Skeletal muscle tissue (tissue), 4 donors: Measurements from ENCODE around the gene PDP2. TPM values are rescaled to one million over a fixed set of nuclear protein-coding genes. Genes with fewer than 3 reads are reported as not detected.

Source experiments
- H3K27ac ChIP-seq: one replicate; pipeline ENCODE4 v1.7.0; 2013; ENCODE audit warnings: mild to moderate bottlenecking, low read depth, low read length, inconsistent platforms
- H3K27me3 ChIP-seq, 3 donors: one replicate each; pipeline ENCODE4 v1.7.0; 2013; ENCODE audit warnings: low read length in 3 of 3; ENCODE audit not compliant: control insufficient read depth in 3 of 3, insufficient read depth in 3 of 3
- H3K36me3 ChIP-seq, 3 donors: one replicate each; pipeline ENCODE4 v1.7.0; 2013; ENCODE audit warnings: low read length in 3 of 3; ENCODE audit not compliant: control insufficient read depth in 3 of 3, insufficient read depth in 3 of 3
- H3K4me1 ChIP-seq, 3 donors: one replicate each; pipeline ENCODE4 v1.7.0; 2013; ENCODE audit warnings: low read length in 3 of 3, mild to moderate bottlenecking in 3 of 3; ENCODE audit not compliant: control insufficient read depth in 3 of 3, insufficient read depth in 3 of 3
- H3K4me3 ChIP-seq, 3 donors: one replicate each; pipeline ENCODE4 v1.7.0; 2013; ENCODE audit warnings: low read length in 3 of 3
- H3K9ac ChIP-seq, 3 donors: one replicate each; pipeline ENCODE4 v1.7.0; 2013; ENCODE audit warnings: low read length in 3 of 3, mild to moderate bottlenecking in 3 of 3, moderate library complexity in 2 of 3, low read depth in 1 of 3
- H3K9me3 ChIP-seq, 3 donors: one replicate each; pipeline ENCODE4 v1.7.0; 2013; ENCODE audit warnings: low read length in 3 of 3; ENCODE audit not compliant: control insufficient read depth in 3 of 3
- total RNA-seq: library from RNA; depleted of rRNA; stranded (reverse); fragments of >200 nt; gene quantifications from one replicate; pipeline ENCODE4 v1.2.3, GENCODE V29; 2014
- donor health status: Osteomylitis.

The PDP2 gene, protein sequence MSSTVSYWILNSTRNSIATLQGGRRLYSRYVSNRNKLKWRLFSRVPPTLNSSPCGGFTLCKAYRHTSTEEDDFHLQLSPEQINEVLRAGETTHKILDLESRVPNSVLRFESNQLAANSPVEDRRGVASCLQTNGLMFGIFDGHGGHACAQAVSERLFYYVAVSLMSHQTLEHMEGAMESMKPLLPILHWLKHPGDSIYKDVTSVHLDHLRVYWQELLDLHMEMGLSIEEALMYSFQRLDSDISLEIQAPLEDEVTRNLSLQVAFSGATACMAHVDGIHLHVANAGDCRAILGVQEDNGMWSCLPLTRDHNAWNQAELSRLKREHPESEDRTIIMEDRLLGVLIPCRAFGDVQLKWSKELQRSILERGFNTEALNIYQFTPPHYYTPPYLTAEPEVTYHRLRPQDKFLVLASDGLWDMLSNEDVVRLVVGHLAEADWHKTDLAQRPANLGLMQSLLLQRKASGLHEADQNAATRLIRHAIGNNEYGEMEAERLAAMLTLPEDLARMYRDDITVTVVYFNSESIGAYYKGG
- total RNA-seq: 2.6 TPM

DNA sequence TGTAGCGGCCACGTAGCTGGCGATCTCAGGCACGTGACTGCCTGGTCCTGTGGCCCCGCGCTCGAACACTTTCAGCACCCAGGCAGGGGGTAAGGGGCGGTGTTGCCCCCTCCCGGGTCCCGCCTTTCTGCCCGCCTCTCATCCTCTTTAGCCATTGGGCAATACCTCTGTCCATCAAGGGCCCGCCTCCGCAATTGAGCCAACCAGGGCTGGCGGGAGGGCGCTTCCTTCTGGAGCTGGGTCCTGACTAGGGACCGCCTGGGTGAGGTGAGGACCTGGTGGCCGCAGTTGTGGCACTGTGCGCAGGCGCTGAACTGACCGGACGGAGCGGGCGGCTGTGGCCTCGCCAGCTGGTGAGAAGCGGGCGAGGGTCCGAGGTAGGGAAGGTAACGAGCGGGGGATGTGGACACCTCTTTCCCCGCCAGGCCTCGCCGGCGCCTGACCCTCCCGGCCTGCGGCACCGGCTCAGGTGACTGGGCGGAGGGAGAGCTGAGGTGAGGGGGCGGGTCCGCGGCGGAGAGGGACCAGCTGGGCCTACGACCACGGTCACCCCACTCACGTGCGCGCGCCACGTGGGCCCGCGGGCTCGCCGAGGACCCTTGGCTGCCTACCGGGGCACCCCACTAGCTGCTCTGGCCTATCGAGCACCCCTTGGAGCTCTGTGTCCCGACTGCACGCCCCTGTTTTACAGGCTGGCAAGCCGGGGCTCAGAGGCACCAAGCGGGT lies at the start of gene PDP2:
PDP2 (plus strand) TSS at position 228 of the 726 bp plus-strand sequence. CDS start 3,770 bp downstream, outside the sequence.
- H3K9me3 ChIP-seq: no peaks in the 10 kb centered on the region
- H3K4me3 ChIP-seq: peak within 1 kb of the TSS; percentile 86 to 96 (median 95)
- H3K36me3 ChIP-seq: peaks cover 11 to 13% (median 12%) of the 10 kb centered on the region in 3 donors
- peaks cover 4 to 18% (median 13%) of the 10 kb centered on the region in 3 donors for H3K4me1 ChIP-seq
- peak within 1 kb of the TSS; percentile 41 for H3K27ac ChIP-seq
- H3K27me3 ChIP-seq: no peaks in the 10 kb centered on the region
- H3K9ac ChIP-seq: peak within 1 kb of the TSS; percentile 83 to 92 (median 89)

DNA sequence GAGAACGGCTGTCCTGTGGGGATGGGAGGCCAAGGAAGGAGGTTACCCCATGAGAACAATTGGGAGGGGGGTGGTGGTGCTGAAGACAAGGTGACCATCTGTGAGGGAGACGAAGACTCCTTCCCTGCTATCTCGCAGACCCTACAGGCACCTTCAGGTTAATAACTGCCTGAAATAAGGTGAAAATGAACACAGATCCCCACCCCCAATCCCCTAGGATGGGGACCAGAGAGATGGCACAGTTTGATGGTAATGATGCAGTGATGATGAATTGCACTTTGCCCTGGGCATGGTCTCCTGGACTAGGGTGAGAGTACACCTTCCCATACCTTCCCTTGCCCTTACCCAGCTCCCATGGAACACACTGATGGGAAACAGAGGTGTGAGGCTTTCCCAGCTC lies 48.1 kb upstream of the PDP2 start:
- Histone ChIP-seq H3K9me3 (no peaks in the 10 kb centered on the region), H3K9ac (no peak overlapping the region), H3K27ac (no peak overlapping the region), H3K36me3 (peaks cover 2 to 7% (median 5%) of the 10 kb centered on the region in 3 donors), H3K27me3 (no peaks in the 10 kb centered on the region), H3K4me1 (peaks cover 8 to 12% (median 11%) of the 10 kb centered on the region in 3 donors), H3K4me3 (no peak overlapping the region)

DNA sequence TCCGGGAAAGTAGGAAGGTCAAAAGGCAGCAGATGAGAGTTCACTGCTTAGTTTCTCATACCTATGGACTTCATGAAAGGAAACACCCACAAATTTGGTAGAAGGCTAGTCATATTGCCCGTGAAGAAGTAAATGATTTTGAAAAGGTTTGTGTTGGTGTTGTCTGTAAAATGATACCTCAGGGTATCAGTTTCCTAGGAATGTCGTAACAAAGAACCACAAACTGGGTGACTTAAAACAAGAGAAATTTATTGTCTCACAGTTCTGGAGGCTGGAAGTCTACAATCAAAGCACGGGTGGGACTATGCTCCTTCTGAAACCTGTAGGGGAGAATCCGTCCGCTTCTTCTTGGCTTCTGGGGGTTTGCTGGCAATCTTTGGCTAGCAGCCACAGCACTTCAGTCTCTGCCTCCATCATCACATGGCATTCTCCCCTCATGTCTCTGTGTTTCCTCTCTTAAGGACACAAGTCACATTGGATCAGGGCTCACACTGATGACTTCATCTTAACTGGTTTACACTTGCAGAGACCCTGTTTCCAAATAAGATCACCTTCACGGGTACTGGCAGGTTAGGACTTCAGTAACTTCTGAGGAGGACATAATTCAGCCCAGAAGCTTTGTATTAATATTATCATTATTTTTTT lies 47.5 kb upstream of the PDP2 start:
- H3K4me1 ChIP-seq: peaks cover 8 to 12% (median 11%) of the 10 kb centered on the region in 3 donors
- no peaks in the 10 kb centered on the region for H3K9me3 ChIP-seq
- no peak overlapping the region for H3K9ac ChIP-seq
- no peaks in the 10 kb centered on the region for H3K27me3 ChIP-seq
- no peak overlapping the region for H3K27ac ChIP-seq
- H3K4me3 ChIP-seq: no peak overlapping the region
- H3K36me3 ChIP-seq: peaks cover 2 to 4% (median 2%) of the 10 kb centered on the region in 3 donors

DNA sequence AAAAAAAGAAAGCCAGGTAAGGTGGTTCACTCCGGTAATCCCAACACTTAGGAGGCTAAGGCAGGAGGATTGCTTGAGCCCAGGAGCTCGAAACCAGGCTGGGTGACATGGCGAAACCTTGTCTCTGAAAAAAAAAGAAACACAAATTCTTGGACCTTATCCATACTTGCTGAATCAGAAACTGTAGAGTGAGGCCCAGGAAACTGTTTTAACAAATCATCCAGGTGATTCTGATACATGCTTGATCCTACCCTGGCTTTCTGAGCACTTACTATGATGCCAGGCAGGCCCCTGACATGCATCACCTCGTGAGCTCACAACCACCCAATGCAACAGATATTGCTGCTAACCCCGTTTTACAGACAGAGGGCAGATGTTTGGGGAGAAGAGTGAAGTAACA lies 45.6 kb upstream of the PDP2 start:
- Histone ChIP-seq H3K4me3 (no peak overlapping the region), H3K9ac (no peak overlapping the region), H3K4me1 (peaks cover 2 to 5% (median 5%) of the 10 kb centered on the region in 3 donors), H3K9me3 (no peaks in the 10 kb centered on the region), H3K27ac (no peak overlapping the region), H3K36me3 (no peaks in the 10 kb centered on the region), H3K27me3 (no peaks in the 10 kb centered on the region)

DNA sequence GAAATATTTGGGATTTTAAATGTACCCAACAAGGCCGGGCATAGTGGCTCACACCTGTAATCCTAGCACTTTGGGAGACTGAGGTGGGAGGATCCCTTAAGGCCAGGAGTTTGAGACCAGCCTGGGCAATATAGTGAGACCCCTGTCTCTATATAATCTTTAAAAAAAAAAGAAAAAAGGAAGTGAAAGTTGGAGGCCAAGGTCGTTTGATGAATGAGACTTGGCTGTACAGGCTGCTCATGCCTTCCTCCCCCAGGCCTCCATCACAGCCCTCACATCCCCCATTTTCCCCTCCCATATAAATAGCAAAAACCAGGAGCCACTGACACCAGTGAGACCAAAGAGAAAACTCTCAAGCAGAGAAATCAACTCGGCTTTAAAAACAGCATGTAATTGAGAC lies 39.4 kb upstream of the PDP2 start:
- Histone ChIP-seq H3K4me1 (peaks cover 8 to 17% (median 13%) of the 10 kb centered on the region in 3 donors), H3K27me3 (peaks cover 17 to 26% (median 22%) of the 10 kb centered on the region in 3 donors), H3K9ac (no peak overlapping the region), H3K9me3 (no peaks in the 10 kb centered on the region), H3K4me3 (no peak overlapping the region), H3K27ac (no peak overlapping the region), H3K36me3 (no peaks in the 10 kb centered on the region)

DNA sequence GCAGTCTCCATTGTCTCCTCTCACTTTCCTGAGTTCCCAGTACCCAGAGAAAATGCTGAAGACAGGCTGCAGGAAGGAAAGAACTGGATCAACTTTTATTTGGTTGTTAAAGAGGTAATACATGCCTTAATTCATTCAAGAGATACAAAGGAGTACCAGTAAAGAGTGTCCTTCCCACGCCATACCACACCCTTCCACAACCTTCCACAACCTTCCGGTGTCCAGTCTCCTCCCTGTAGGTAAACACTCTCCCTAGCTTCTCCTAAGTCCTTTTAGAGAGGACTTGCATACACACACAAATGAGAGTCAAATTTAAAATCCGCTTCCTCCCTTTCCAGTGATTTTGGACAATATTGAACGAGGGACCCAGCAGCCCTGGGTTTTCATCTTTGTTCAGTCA lies 38.9 kb upstream of the PDP2 start:
- Histone ChIP-seq H3K4me1 (peaks cover 9 to 20% (median 14%) of the 10 kb centered on the region in 3 donors), H3K9me3 (no peaks in the 10 kb centered on the region), H3K36me3 (no peaks in the 10 kb centered on the region)

DNA sequence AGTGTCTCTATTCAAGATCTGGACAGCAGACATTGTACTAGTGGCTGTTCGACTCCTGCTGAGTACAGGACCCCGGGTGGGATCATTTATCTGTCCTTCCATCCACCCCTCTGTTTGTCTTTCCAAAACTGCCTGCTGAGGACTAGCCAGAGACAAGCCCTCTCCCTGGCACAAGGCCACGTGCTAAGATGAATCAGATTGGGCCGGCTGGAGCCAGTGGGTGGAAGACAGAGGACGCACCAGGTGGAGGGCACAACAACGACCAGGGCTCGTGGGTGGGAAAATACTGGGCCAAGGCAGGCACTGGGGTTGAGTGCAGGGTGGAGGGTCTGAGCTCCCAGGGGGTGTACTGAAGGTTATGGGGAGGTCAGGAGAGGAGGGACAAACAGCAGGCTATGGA lies 37.5 kb upstream of the PDP2 start:
- no peak overlapping the region for H3K27ac ChIP-seq
- peaks cover 17 to 36% (median 31%) of the 10 kb centered on the region in 3 donors for H3K27me3 ChIP-seq
- peaks cover 9 to 20% (median 14%) of the 10 kb centered on the region in 3 donors for H3K4me1 ChIP-seq
- H3K9ac ChIP-seq: no peak overlapping the region
- H3K36me3 ChIP-seq: no peaks in the 10 kb centered on the region
- no peaks in the 10 kb centered on the region for H3K9me3 ChIP-seq
- H3K4me3 ChIP-seq: no peak overlapping the region

More for the DNA sequence above, 38.9 kb upstream of the PDP2 start:
- Histone ChIP-seq H3K27me3 (peaks cover 17 to 31% (median 26%) of the 10 kb centered on the region in 3 donors), H3K9ac (no peak overlapping the region), H3K4me3 (no peak overlapping the region), H3K27ac (no peak overlapping the region)

DNA sequence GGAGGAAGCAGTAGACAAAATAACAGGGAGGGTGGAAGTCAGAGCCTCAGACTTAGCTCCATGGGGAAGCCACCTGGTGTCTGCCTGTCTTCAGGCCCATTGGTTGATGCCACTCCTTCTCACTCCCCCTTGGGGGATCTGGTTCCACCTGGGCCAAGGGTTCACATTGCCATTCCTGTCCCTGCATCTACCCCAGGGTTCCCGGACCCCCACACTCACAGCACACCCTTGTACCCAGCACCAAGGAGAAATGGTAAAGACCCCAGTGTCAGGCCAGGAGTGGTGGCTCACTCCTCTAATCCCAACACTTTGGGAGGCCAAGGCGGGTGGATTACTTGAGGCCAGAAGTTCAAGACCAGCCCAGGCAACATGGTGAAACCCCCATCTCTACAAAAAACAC lies 37.1 kb upstream of the PDP2 start:
- H3K36me3 ChIP-seq: no peaks in the 10 kb centered on the region
- H3K9ac ChIP-seq: no peak overlapping the region
- H3K9me3 ChIP-seq: no peaks in the 10 kb centered on the region
- no peak overlapping the region for H3K4me3 ChIP-seq
- H3K27ac ChIP-seq: no peak overlapping the region
- peaks cover 17 to 36% (median 31%) of the 10 kb centered on the region in 3 donors for H3K27me3 ChIP-seq
- peaks cover 9 to 20% (median 14%) of the 10 kb centered on the region in 3 donors for H3K4me1 ChIP-seq

DNA sequence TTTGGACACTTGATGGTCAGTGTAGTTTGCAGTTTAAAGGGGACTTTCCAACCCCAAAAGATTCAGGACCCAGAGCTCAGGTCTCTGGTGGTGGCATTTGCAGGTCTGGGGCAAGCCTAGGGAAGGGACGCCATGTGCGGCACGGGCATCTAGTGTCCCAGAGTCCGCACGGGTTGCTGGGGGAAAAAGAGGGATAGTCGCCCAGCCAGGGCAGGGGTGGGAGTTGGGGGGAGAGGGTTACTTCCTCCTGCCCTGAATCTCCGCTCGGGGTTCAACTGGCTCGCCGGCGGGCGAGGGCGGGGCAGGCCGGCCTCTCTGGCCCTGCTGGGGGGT lies 36.3 kb upstream of the PDP2 start:
- peaks cover 21 to 36% (median 31%) of the 10 kb centered on the region in 3 donors for H3K27me3 ChIP-seq

More for the DNA sequence above, 36.3 kb upstream of the PDP2 start:
- Histone ChIP-seq H3K4me3 (no peak overlapping the region), H3K36me3 (no peaks in the 10 kb centered on the region), H3K9me3 (no peaks in the 10 kb centered on the region), H3K4me1 (peaks cover 9 to 20% (median 14%) of the 10 kb centered on the region in 3 donors), H3K9ac (no peak overlapping the region), H3K27ac (no peak overlapping the region)
